GM12878 (cell line): Measurements from ENCODE around the gene TRPM8. TPM values are rescaled to one million over a fixed set of nuclear protein-coding genes. Genes with fewer than 3 reads are reported as not detected.
A peak's percentile ranks its signal among the peaks of the same experiment; 100 is the strongest.

Source experiments
- ATAC-seq: fragments of 200-7000 bp; cut with Tn5 transposase; 3 replicates; pipeline ENCODE4 v1.9.1; 2020; ENCODE audit warnings: mild to moderate bottlenecking, moderate library complexity
- BruUV-seq: library from RNA; stranded (reverse); fragments of 400-500 nt; replicated peaks from 2 replicates; lab custom pipeline; 2021; lab: Mats Ljungman, UMichigan
- CTCF ChIA-PET: fragments of 300-600 bp; sonication (Branson Sonifier 250); formaldehyde crosslinking; extraction: SDS; loops from one replicate; lab custom pipeline; 2021; ENCODE audit warnings: inconsistent platforms; lab: Yijun Ruan, JAX
- POLR2A ChIA-PET: fragments of 350-600 bp; formaldehyde crosslinking; extraction: SDS; loops from one replicate; lab custom pipeline; 2021; ENCODE audit warnings: inconsistent platforms; lab: Charles Lee
- RAD21 ChIA-PET: fragments of 300-600 bp; sonication (Branson Sonifier 250); formaldehyde crosslinking; loops from one replicate; lab custom pipeline; 2023; ENCODE audit warnings: antibody characterized with exemption; ENCODE audit not compliant: unreplicated experiment; lab: Charles Lee
- SMC1A ChIA-PET: fragments of 300-600 bp; sonication (Branson Sonifier 250); formaldehyde crosslinking; loops from one replicate; lab custom pipeline; 2023; ENCODE audit not compliant: unreplicated experiment, uncharacterized antibody; lab: Charles Lee
- DNase-seq: peaks from one replicate; pipeline ENCODE4 v3.0.0-alpha.2; 2011; ENCODE audit warnings: low read depth, low spot score
- FAIRE-seq: peaks from 3 replicates; lab custom pipeline; 2011; peaks lifted over from hg19 to GRCh38; lab: Jason Lieb, UNC
- H2AFZ ChIP-seq: 2 replicates; pipeline ENCODE4 v1.6.0; 2011; ENCODE audit warnings: low read depth, low read length, control low read depth; ENCODE audit not compliant: control insufficient read depth
- H3K27ac ChIP-seq: 2 replicates; pipeline ENCODE4 v1.5.1; 2011; ENCODE audit warnings: control low read depth; ENCODE audit not compliant: control insufficient read depth, insufficient read depth
- H3K27me3 ChIP-seq, 2 experiments: replicated peaks in 1 of 2; 2 replicates each; pipeline versions ENCODE4 v1.6.0 to v1.6.1; 2011; ENCODE audit warnings: low read length in 1 of 2; ENCODE audit not compliant: control insufficient read depth in 2 of 2, insufficient read depth in 2 of 2
- H3K36me3 ChIP-seq, 2 experiments: 2 replicates each; pipeline ENCODE4 v1.5.1; 2011; ENCODE audit warnings: low read length in 1 of 2; ENCODE audit not compliant: control insufficient read depth in 2 of 2, insufficient read depth in 2 of 2
- H3K4me1 ChIP-seq: 2 replicates; pipeline ENCODE4 v1.6.1; 2011; ENCODE audit warnings: mild to moderate bottlenecking, low read length, moderate library complexity, mixed read lengths; ENCODE audit not compliant: control insufficient read depth, insufficient read depth
- H3K4me2 ChIP-seq: 2 replicates; pipeline ENCODE4 v1.6.0; 2011; ENCODE audit warnings: control low read depth; ENCODE audit not compliant: control insufficient read depth, insufficient read depth
- H3K4me3 ChIP-seq: fragments of 200-600 bp; sonication (generic); 2 replicates; pipeline ENCODE4 v1.5.1; 2016
- H3K79me2 ChIP-seq: 2 replicates; pipeline ENCODE4 v1.6.0; 2011; ENCODE audit warnings: low read length; ENCODE audit not compliant: control insufficient read depth, insufficient read depth
- H3K9ac ChIP-seq: 2 replicates; pipeline ENCODE4 v1.8.0; 2011; ENCODE audit warnings: low read length, control low read depth, mixed read lengths; ENCODE audit not compliant: control insufficient read depth, insufficient read depth
- H3K9me3 ChIP-seq: replicated peaks from 3 replicates; pipeline ENCODE4 v1.5.1; 2011; ENCODE audit warnings: mild to moderate bottlenecking, low read length; ENCODE audit not compliant: control insufficient read depth, insufficient read depth
- H4K20me1 ChIP-seq: 2 replicates; pipeline ENCODE4 v1.6.0; 2011; ENCODE audit not compliant: control insufficient read depth, insufficient read depth
- EZH2 ChIP-seq: IDR thresholded peaks from 2 replicates; pipeline ENCODE4 v1.6.1; 2012; ENCODE audit warnings: low read depth, mild to moderate bottlenecking, control low read depth, inconsistent platforms, low read length, borderline replicate concordance; ENCODE audit not compliant: control insufficient read depth
- LARP7 ChIP-seq: fragments of 450-650 bp; IDR thresholded peaks from 2 replicates; pipeline ENCODE4 v1.6.1; 2017; ENCODE audit warnings: mild to moderate bottlenecking
- PAX5 ChIP-seq: IDR thresholded peaks from 2 replicates; pipeline ENCODE4 v1.6.1; 2011; ENCODE audit warnings: low read depth, low read length, borderline replicate concordance
- WGBS: methylation state at CpG from one replicate; pipeline ENCODE4 v1.1.6; 2016; ENCODE audit warnings: low lambda C conversion rate; ENCODE audit not compliant: insufficient replicate concordance, insufficient coverage; ENCODE audit errors: missing lambda C conversion rate; 5-methylcytosine and 5-hydroxymethylcytosine counted together
- in situ Hi-C: fragments of 300-500 bp; cut with MboI; formaldehyde crosslinking; loops from 9 replicates; pipeline ENCODE4 v1.14.3; 2018; ENCODE audit warnings: mixed read lengths
- intact Hi-C: fragments of 100-400 bp; cut with micrococcal nuclease; formaldehyde crosslinking; loops from one replicate; pipeline ENCODE4 v1.14.2; 2022; ENCODE audit not compliant: unreplicated experiment
- polyA plus RNA-seq, 11 experiments: library from polyadenylated mRNA; depleted of rRNA in 4 of 11; unstranded in 6 of 11; stranded (reverse) in 5 of 11; fragments of >200 nt; fragmentation: Nextera tagmentation in 4 of 11; fragmentation: Illumina TruSeq in 1 of 11; extraction: Ambion mirVana in 4 of 11; extraction: Trizol in 1 of 11; gene quantifications; 1 replicate in 1 of 11; 2 replicates in 10 of 11; pipeline versions ENCODE4 v1.2.1 to v1.2.3, GENCODE V29; 2011 to 2016; ENCODE audit warnings: inconsistent platforms in 2 of 11, missing spikeins in 2 of 11, low read depth in 1 of 11
- total RNA-seq, 4 experiments: library from RNA; depleted of rRNA in 3 of 4; stranded (reverse); fragments of >200 nt in 3 of 4; fragmentation: Illumina TruSeq in 1 of 4; extraction: Trizol in 1 of 4; gene quantifications; 2 replicates each; pipeline versions ENCODE4 v1.2.1 to v1.2.3, GENCODE V29; 2013 to 2021
- TF ChIP-seq, protein P1 (sequence below): fragments of 450-650 bp; IDR thresholded peaks from 2 replicates; pipeline ENCODE4 v1.6.1; 2017; ENCODE audit warnings: mild to moderate bottlenecking, moderate library complexity
- TF ChIP-seq, protein P2 (sequence below): IDR thresholded peaks from 2 replicates; pipeline ENCODE4 v1.6.1; 2012; ENCODE audit warnings: improper control_type of control experiment, low read depth, low read length; ENCODE audit not compliant: insufficient replicate concordance
- TF ChIP-seq, protein P3 (sequence below): IDR thresholded peaks from 2 replicates; pipeline ENCODE4 v1.6.1; 2011; ENCODE audit warnings: borderline replicate concordance, low read depth, mild to moderate bottlenecking, moderate library complexity, mixed read lengths, low read length; ENCODE audit not compliant: insufficient read depth; ENCODE audit errors: extremely low read length
- TF ChIP-seq, protein P4 (sequence below): fragments of 450-650 bp; IDR thresholded peaks from 2 replicates; pipeline ENCODE4 v1.6.1; 2014; ENCODE audit warnings: mild to moderate bottlenecking

The TRPM8 gene
- total and polyA plus RNA-seq, 10 of the 15 experiments (the other 5 are each of a cell fraction or from before 2014, with no cell fraction given) = 3.9 TPM; not detected in 9

DNA sequence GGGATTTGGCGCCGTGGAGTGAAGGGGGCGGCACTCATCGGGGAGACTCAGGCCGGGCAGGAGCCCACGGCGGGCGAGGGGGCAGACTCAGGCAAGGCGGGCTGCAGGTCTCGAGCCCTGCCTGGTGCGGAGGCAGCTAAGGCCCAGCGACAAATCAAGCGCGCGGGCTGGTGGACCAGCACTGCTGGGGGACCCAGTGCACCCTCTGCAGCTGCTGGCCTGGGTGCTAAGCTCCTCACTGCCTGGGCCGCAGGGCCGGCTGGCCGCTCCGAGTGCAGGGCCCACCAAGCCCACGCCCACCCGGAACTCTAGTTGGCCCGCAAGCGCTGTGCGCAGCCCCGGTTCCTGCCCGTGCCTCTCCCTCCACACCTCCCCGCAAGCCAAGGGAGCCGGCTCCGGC is 107.1 kb downstream of the TRPM8 start (continued):
- TF ChIP-seq, protein P1, sequence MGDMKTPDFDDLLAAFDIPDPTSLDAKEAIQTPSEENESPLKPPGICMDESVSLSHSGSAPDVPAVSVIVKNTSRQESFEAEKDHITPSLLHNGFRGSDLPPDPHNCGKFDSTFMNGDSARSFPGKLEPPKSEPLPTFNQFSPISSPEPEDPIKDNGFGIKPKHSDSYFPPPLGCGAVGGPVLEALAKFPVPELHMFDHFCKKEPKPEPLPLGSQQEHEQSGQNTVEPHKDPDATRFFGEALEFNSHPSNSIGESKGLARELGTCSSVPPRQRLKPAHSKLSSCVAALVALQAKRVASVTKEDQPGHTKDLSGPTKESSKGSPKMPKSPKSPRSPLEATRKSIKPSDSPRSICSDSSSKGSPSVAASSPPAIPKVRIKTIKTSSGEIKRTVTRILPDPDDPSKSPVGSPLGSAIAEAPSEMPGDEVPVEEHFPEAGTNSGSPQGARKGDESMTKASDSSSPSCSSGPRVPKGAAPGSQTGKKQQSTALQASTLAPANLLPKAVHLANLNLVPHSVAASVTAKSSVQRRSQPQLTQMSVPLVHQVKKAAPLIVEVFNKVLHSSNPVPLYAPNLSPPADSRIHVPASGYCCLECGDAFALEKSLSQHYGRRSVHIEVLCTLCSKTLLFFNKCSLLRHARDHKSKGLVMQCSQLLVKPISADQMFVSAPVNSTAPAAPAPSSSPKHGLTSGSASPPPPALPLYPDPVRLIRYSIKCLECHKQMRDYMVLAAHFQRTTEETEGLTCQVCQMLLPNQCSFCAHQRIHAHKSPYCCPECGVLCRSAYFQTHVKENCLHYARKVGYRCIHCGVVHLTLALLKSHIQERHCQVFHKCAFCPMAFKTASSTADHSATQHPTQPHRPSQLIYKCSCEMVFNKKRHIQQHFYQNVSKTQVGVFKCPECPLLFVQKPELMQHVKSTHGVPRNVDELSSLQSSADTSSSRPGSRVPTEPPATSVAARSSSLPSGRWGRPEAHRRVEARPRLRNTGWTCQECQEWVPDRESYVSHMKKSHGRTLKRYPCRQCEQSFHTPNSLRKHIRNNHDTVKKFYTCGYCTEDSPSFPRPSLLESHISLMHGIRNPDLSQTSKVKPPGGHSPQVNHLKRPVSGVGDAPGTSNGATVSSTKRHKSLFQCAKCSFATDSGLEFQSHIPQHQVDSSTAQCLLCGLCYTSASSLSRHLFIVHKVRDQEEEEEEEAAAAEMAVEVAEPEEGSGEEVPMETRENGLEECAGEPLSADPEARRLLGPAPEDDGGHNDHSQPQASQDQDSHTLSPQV = no peak
- TF ChIP-seq PAX5 = no peak

DNA sequence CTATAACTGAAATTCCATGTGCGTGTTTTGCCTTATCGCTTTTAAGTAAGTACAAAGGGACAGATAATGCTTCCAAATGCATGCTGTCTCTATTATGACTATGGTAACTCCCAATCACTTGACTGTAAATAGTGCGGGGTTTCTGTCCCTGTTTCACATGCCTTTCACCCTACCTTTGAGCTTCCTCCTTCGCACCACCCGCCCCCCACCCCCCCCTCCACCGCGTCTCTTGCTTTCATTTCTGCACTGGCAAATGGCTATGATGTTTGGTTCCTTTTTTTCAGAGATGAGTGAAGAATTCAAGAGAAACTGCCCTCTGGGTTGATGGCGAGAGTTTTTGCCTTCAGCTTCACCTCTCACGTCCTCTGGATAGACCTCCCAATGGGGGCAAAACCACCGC is 108.3 kb downstream of the TRPM8 start:
- Histone ChIP-seq H4K20me1 (no peaks in the 10 kb centered on the region), H3K79me2 (no peaks in the 10 kb centered on the region), H3K9me3 (no peaks in the 10 kb centered on the region; the same call in 1 of the 3 replicates), H3K4me2 (peak overlapping the region; percentile 35; the same call in 1 of the 2 replicates), H3K4me1 (peaks cover 3% of the 10 kb centered on the region; the same call in 1 of the 2 replicates), H3K4me3 (no peak overlapping the region), H3K9ac (no peak overlapping the region), H2AFZ (no peak overlapping the region), H3K27me3 (0 out of 4 replicates have a peak, but pooled peaks cover 0 to 1% of the 10 kb centered on the region in 2 experiments)
- FAIRE-seq (no peak), ATAC-seq (peak; percentile 77)
- intact Hi-C loops = no loop called here
- ChIA-PET POLR2A (no interaction called here), RAD21 (interaction anchor here (0.6 to 1.9 kb wide), 2 partner anchors 8 to 35 kb away, joined by 3 to 5 read pairs; no protein-coding TSS in a partner anchor)
- TF ChIP-seq EZH2 = no peak
- TF ChIP-seq, protein P2, sequence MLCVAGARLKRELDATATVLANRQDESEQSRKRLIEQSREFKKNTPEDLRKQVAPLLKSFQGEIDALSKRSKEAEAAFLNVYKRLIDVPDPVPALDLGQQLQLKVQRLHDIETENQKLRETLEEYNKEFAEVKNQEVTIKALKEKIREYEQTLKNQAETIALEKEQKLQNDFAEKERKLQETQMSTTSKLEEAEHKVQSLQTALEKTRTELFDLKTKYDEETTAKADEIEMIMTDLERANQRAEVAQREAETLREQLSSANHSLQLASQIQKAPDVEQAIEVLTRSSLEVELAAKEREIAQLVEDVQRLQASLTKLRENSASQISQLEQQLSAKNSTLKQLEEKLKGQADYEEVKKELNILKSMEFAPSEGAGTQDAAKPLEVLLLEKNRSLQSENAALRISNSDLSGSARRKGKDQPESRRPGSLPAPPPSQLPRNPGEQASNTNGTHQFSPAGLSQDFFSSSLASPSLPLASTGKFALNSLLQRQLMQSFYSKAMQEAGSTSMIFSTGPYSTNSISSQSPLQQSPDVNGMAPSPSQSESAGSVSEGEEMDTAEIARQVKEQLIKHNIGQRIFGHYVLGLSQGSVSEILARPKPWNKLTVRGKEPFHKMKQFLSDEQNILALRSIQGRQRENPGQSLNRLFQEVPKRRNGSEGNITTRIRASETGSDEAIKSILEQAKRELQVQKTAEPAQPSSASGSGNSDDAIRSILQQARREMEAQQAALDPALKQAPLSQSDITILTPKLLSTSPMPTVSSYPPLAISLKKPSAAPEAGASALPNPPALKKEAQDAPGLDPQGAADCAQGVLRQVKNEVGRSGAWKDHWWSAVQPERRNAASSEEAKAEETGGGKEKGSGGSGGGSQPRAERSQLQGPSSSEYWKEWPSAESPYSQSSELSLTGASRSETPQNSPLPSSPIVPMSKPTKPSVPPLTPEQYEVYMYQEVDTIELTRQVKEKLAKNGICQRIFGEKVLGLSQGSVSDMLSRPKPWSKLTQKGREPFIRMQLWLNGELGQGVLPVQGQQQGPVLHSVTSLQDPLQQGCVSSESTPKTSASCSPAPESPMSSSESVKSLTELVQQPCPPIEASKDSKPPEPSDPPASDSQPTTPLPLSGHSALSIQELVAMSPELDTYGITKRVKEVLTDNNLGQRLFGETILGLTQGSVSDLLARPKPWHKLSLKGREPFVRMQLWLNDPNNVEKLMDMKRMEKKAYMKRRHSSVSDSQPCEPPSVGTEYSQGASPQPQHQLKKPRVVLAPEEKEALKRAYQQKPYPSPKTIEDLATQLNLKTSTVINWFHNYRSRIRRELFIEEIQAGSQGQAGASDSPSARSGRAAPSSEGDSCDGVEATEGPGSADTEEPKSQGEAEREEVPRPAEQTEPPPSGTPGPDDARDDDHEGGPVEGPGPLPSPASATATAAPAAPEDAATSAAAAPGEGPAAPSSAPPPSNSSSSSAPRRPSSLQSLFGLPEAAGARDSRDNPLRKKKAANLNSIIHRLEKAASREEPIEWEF = no peak
- no peak for TF ChIP-seq LARP7
- TF ChIP-seq, protein P3, sequence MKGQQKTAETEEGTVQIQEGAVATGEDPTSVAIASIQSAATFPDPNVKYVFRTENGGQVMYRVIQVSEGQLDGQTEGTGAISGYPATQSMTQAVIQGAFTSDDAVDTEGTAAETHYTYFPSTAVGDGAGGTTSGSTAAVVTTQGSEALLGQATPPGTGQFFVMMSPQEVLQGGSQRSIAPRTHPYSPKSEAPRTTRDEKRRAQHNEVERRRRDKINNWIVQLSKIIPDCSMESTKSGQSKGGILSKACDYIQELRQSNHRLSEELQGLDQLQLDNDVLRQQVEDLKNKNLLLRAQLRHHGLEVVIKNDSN = no peak
- TF ChIP-seq, protein P4, sequence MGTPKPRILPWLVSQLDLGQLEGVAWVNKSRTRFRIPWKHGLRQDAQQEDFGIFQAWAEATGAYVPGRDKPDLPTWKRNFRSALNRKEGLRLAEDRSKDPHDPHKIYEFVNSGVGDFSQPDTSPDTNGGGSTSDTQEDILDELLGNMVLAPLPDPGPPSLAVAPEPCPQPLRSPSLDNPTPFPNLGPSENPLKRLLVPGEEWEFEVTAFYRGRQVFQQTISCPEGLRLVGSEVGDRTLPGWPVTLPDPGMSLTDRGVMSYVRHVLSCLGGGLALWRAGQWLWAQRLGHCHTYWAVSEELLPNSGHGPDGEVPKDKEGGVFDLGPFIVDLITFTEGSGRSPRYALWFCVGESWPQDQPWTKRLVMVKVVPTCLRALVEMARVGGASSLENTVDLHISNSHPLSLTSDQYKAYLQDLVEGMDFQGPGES = no peak
- TF ChIP-seq, all 136 proteins: peak for 0
- ChIA-PET SMC1A (interaction anchor here (1.2 to 1.3 kb wide), 2 partner anchors 11 to 22 kb away, joined by 3 read pairs; no protein-coding TSS in a partner anchor), CTCF (interaction anchor here (0.6 to 0.7 kb wide), 2 partner anchors 9 to 565 kb away, joined by 3 read pairs; no protein-coding TSS in a partner anchor)
- in situ Hi-C loops = no loop called here
- peak; percentile 20 for DNase-seq
- BruUV-seq = no TSS peak
- no peaks in the 10 kb centered on the region for H3K36me3 ChIP-seq
- H3K27ac ChIP-seq = no peak overlapping the region
- WGBS = 8% methylated on average over 9 of the region's 10 CpGs
